Cardiac fibroblast (primary cell): ENCODE data around the gene PATL2.
"Not testable (repeated sequence)": the region's sequence is repeated elsewhere in the genome, so short reads cannot be mapped to it uniquely, and the experiment has no call there.

Source experiments
- DNase-seq, 2 donors: peaks; one replicate each; pipeline versions ENCODE4 v3.0.0 to v3.0.0-alpha.2; 2010; ENCODE audit warnings: low read depth in 2 of 2
- H3K4me3 ChIP-seq, 2 donors: replicated peaks in 1 of 2; 1 replicate in 1 of 2; 2 replicates in 1 of 2; pipeline ENCODE4 v1.5.1; 2011; ENCODE audit warnings: low read depth in 2 of 2, low read length in 2 of 2, mild to moderate bottlenecking in 2 of 2, moderate library complexity in 1 of 2
- TF ChIP-seq, protein P1 (sequence below): IDR thresholded peaks from one replicate; pipeline ENCODE4 v1.5.1; 2011; ENCODE audit warnings: low read depth, mild to moderate bottlenecking, low read length, inconsistent platforms

The PATL2 gene

DNA sequence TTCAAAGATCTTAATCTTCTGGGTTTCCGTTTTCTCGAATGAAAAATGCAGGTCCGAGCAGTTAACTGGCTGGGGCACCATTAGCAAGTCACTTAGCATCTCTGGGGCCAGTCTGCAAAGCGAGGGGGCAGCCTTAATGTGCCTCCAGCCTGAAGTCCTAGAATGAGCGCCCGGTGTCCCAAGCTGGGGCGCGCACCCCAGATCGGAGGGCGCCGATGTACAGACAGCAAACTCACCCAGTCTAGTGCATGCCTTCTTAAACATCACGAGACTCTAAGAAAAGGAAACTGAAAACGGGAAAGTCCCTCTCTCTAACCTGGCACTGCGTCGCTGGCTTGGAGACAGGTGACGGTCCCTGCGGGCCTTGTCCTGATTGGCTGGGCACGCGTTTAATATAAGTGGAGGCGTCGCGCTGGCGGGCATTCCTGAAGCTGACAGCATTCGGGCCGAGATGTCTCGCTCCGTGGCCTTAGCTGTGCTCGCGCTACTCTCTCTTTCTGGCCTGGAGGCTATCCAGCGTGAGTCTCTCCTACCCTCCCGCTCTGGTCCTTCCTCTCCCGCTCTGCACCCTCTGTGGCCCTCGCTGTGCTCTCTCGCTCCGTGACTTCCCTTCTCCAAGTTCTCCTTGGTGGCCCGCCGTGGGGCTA lies at the start of gene PATL2, which contains the start of gene B2M:
PATL2 (minus strand) TSS at position 228 of the 647 bp plus-strand sequence. CDS start 34,833 bp downstream, outside the sequence.
B2M (plus strand) TSS at position 422 of the 647 bp plus-strand sequence; CDS start at position 452, 30 bp downstream.
- TF ChIP-seq, protein P1, sequence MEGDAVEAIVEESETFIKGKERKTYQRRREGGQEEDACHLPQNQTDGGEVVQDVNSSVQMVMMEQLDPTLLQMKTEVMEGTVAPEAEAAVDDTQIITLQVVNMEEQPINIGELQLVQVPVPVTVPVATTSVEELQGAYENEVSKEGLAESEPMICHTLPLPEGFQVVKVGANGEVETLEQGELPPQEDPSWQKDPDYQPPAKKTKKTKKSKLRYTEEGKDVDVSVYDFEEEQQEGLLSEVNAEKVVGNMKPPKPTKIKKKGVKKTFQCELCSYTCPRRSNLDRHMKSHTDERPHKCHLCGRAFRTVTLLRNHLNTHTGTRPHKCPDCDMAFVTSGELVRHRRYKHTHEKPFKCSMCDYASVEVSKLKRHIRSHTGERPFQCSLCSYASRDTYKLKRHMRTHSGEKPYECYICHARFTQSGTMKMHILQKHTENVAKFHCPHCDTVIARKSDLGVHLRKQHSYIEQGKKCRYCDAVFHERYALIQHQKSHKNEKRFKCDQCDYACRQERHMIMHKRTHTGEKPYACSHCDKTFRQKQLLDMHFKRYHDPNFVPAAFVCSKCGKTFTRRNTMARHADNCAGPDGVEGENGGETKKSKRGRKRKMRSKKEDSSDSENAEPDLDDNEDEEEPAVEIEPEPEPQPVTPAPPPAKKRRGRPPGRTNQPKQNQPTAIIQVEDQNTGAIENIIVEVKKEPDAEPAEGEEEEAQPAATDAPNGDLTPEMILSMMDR, result no peak
- peak within 1 kb of the TSS; percentile 68 to 99 for H3K4me3 ChIP-seq
- DNase-seq, result peak; percentile 98

DNA sequence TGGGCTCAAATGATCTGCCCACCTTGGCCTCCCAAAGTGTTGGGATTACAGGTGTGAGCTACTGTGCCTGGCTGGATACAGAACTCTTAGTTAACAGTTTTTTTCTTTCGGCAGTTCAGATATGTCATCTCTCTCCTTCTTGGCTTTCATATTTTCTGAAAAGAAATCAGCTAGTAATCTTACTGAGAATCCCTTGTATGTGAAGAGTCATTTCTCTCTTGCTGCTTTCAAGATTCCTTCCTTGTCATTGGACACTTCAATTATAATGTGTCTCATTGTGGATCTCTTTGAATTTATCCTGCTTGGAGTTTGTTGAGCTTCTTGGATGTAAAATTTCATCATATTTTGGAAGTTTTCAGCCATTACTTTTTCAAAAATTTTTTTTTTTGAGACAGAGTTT lies 42.2 kb upstream of the PATL2 start:
- no peak for DNase-seq
- TF ChIP-seq, protein P1, result no peak
- no peak overlapping the region for H3K4me3 ChIP-seq

DNA sequence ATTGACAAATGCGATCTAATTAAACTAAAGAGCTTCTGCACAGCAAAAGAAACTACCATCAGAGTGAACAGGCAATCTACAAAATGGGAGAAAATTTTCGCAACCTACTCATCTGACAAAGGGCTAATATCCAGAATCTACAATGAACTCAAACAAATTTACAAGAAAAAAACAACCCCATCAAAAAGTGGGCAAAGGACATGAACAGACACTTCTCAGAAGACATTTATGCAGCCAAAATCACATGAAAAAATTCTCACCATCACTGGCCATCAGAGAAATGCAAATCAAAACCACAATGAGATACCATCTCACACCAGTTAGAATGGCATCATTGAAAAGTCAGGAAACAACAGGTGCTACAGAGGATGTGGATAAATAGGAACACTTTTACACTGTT lies 32.3 kb upstream of the PATL2 start:
- H3K4me3 ChIP-seq, DNase-seq: not testable (repeated sequence)

DNA sequence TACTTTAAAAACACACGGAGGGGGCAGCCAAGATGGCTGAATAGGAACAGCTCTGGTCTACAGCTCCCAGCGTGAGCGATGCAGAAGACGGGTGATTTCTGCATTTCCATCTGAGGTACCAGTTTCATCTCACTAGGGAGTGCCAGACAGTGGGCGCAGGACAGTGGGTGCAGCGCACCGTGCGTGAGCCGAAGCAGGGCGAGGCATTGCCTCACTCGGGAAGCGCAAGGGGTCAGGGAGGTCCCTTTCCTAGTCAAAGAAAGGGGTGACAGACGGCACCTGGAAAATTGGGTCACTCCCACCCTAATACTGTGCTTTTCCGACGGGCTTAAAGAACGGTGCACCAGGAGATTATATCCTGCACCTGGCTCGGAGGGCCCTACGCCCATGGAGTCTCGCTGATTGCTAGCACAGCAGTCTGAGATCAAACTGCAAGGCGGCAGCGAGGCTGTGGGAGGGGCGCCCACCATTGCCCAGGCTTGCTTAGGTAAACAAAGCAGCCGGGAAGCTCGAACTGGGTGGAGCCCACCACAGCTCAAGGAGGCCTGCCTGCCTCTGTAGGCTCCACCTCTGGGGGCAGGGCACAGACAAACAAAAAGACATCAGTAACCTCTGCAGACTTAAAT lies 28.2 kb upstream of the PATL2 start:
- H3K4me3 ChIP-seq, DNase-seq: not testable (repeated sequence)

DNA sequence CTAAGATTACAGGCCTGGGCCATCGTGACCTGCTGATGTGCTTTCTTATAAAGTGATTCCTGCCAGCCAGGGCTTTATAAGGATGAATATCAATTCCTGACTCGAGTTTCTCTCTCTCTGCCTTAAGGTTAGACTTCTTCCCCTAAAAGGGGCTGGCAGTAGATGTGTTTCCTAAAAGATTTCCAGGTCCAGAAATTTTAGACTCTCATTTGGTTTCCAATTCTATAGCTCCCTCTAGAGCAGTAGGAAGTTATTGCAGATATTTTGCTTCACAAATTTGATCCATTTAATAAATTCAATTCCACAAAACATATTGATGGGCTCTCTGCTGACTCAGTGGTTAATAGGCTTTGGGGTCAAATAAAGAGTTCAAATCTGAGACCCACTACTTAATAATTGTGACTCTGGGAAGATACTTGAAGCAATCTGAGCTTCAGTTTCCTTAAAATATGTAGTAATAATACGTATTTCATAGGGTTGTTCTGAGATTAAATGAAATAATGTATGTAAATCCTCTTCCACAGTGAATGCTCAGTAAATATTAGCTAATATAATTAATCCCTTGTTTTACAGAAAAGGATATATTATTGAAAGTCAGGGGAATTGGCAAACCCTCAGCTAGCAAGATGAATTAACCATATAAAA lies 27.3 kb upstream of the PATL2 start:
- peak; percentile 80 to 82 for DNase-seq
- TF ChIP-seq, protein P1, result peak; percentile 70
- no peak overlapping the region for H3K4me3 ChIP-seq

DNA sequence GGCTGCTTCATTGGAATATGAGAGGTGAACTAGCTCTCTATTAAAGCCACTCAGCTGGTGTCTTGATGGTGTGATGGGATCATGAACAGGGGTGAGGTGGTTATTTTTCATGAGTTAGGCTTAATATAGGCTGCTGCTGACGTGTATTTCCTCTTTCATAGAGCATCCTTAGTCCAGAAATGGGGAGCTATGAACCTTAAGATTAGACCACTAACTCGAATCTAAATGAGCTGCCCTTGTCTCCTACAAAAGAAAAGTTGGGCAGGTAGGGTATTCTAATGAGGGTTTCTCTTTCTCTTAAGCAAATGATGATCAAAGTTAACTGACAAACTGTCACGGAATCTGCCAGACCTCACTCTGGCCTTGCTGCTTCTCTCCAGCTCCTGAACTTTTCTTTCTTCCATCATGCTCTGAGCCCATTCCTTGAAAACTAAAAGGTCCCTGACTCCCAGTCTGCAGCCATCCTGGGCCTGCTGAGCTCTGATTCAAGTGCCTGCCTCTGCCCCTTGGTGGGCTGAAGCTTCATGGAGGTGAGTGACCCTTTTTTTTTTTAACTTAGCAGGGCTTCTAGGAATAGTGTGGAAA lies 25.1 kb upstream of the PATL2 start, which contains the start of gene TRIM69:
TRIM69 (plus strand) TSS at position 348 of the 585 bp plus-strand sequence; CDS start at position 525, 177 bp downstream.
- no peak for DNase-seq
- H3K4me3 ChIP-seq, result no peak within 1 kb of the TSS
- TF ChIP-seq, protein P1, result no peak

DNA sequence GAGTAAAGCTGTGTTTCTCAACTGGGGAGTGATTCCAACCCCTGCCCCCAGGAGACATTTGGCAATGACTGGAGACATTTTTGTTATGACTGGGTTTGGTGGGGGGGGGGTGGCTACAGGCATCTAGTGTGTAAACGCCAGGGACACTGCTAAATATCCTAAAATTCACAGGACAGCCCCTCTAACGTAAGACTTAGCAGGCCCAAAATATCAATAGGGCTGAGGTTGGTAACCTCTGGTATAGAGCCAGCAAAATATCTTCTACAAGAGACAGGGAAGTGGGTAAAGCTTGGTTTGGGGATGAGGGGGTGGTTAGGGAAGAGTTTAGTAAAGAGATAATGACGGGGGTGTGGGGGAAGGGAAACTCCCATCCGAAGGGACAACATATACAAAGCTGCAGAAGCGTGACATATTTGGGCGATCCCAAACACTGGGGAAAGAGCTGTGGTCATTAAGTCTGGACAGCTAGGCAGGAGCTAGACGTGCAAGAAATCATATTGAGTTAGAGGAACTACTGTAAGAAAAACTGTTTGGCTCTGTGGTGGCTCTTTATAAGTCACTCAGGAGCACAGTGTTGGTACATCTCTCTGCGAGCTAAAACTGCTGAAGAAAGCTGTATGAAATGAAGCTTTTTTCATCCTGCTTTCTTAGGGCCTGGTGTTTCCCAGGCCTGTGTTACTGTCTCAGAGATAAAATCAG lies 24.5 kb upstream of the PATL2 start:
- no peak overlapping the region for H3K4me3 ChIP-seq
- DNase-seq, result peak; percentile 39 to 63
- TF ChIP-seq, protein P1, result no peak
